DND-41 (cell line): ENCODE data around the gene GSAP.

Source experiments
- CTCF ChIP-seq: IDR thresholded peaks from 2 replicates; pipeline ENCODE4 v1.5.1; 2012; ENCODE audit warnings: borderline replicate concordance, low read length, moderate library complexity, mild to moderate bottlenecking; ENCODE audit not compliant: poor library complexity, severe bottlenecking; ENCODE audit errors: extremely low read depth
- EZH2 ChIP-seq: IDR thresholded peaks from 3 replicates; pipeline ENCODE4 v1.6.1; 2012; ENCODE audit warnings: borderline replicate concordance, low read depth, mild to moderate bottlenecking, moderate library complexity, low read length, inconsistent platforms; ENCODE audit not compliant: severe bottlenecking

DNA sequence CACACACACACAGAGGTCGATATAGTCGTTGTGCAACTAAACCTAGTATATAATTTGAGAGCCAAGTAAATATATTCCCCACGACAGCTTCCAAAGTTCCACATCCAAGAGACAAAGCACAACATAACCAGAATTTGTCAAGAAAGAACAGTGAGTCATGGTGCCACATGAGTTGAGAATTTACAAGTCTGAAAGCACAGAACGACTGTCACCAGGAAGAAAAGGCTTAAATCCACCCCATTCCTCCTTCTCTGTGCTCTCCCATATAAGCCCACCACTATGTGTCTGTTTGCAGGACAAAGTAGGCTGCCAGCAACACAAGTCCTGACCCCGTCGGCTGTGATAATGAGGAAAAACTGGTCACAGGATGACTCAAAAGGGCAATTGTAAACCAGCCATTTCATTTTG is 32.8 kb downstream of the GSAP start:
- TF ChIP-seq CTCF, result no peak
- no peak for TF ChIP-seq EZH2
